Activated T-helper 1 cell treated with Interleukin-2 at 50 U/mL for 16 hours (primary cell): ENCODE results near the gene ANXA2R.
"Not testable (repeated sequence)": the region's sequence is repeated elsewhere in the genome, so short reads cannot be mapped to it uniquely, and the experiment has no call there.

Source experiments
- DNase-seq: peaks from one replicate; pipeline ENCODE4 v3.0.0-alpha.2; 2020; ENCODE audit warnings: low read depth

ANXA2R gene

GRCh38 chr5:43040287-43041098 lies at the start of gene ANXA2R:
Gene ANXA2R (minus strand): TSS chr5:43040319. CDS start chr5:43040046, 273 bp downstream.
- peak; percentile 87 for DNase-seq

- DNase-seq: not testable (repeated sequence)
Observed at GRCh38 chr5:43086118-43086908, 46.2 kb upstream of the ANXA2R start.

GRCh38 chr5:43085453-43085852 lies 45.3 kb upstream of the ANXA2R start:
- no peak for DNase-seq

GRCh38 chr5:43084468-43084867 lies 44.3 kb upstream of the ANXA2R start:
- not testable (repeated sequence) for DNase-seq

- not testable (repeated sequence) for DNase-seq
Observed at GRCh38 chr5:43081345-43081744, 41.2 kb upstream of the ANXA2R start.

GRCh38 chr5:43078956-43079355 lies 38.8 kb upstream of the ANXA2R start:
- DNase-seq: no peak

GRCh38 chr5:43077446-43078191 lies 37.5 kb upstream of the ANXA2R start:
- not testable (repeated sequence) for DNase-seq

- no peak for DNase-seq
Observed at GRCh38 chr5:43075319-43076293, 35.5 kb upstream of the ANXA2R start.

- DNase-seq: no peak
Observed at GRCh38 chr5:43074987-43075318, 34.8 kb upstream of the ANXA2R start.

GRCh38 chr5:43073597-43074546 lies 33.8 kb upstream of the ANXA2R start:
- no peak for DNase-seq

- DNase-seq: not testable (repeated sequence)
Observed at GRCh38 chr5:43069401-43069720, 29.2 kb upstream of the ANXA2R start.

GRCh38 chr5:43068037-43068436 lies 27.9 kb upstream of the ANXA2R start:
- DNase-seq: no peak

GRCh38 chr5:43066799-43067741 lies 27.0 kb upstream of the ANXA2R start:
- DNase-seq: peak; percentile 80

GRCh38 chr5:43065948-43066798 lies 26.1 kb upstream of the ANXA2R start:
- DNase-seq: peak; percentile 58

GRCh38 chr5:43065387-43065947 lies 25.3 kb upstream of the ANXA2R start:
- no peak for DNase-seq

GRCh38 chr5:43063721-43064171 lies 23.6 kb upstream of the ANXA2R start:
- no peak for DNase-seq

GRCh38 chr5:43061352-43062075 lies 21.4 kb upstream of the ANXA2R start:
- DNase-seq: no peak
